ENCODE measurements around the gene SLF1. TPM values are rescaled to one million over a fixed set of nuclear protein-coding genes. Genes with fewer than 3 reads are reported as not detected.

The SLF1 gene
- total and polyA plus RNA-seq, 2 of the 8 experiments (the other 6 are each of a cell fraction or from before 2014, with no cell fraction given) = 4.8 to 15.7 TPM

DNA sequence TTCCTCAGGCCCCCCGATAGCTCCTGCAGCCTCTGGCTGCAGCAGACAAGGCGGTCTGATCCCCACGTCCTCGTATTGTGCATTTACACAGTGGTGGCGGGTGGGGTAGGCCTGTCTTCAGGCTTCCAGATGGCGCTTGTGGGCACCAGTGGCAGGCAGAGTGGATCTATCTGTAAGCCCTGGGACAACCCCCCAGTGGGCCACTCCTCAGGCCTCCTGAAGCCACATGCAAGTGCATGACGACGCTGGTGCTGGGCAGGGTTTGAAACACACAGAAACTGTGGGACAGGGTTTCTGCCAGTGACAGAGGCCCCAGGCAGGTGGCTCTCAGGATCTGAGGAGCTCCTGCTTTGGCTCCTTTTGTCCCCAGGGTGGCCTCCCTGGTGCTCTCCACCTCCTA is 42.0 kb downstream of the SLF1 start (continued):
- TF ChIP-seq BCL11A (IDR thresholded peaks at IDR 0.05; ENCODE audit: low read depth in 2 of 2, low read length in 2 of 2) (no peak), KDM4A (IDR thresholded peaks at IDR 0.05; ENCODE audit: low read depth, low read length, severe bottlenecking) (no peak), ASH2L (IDR thresholded peaks at IDR 0.05; ENCODE audit: low read length) (no peak), HDAC6 (IDR thresholded peaks at IDR 0.05; ENCODE audit: low read depth, low read length) (no peak), GABPA (IDR thresholded peaks at IDR 0.05; ENCODE audit: borderline replicate concordance, insufficient read depth, low read length) (no peak), ZNF274 (IDR thresholded peaks at IDR 0.05; ENCODE audit: borderline replicate concordance, extremely low read depth, low read length) (no peak)
